IMR-90 (cell line): ENCODE results near the gene FOXO6. TPM values are rescaled to one million over a fixed set of nuclear protein-coding genes. Genes with fewer than 3 reads are reported as not detected.
"Not testable (repeated sequence)": the region's sequence is repeated elsewhere in the genome, so short reads cannot be mapped to it uniquely, and the experiment has no call there.

Experiments
- ATAC-seq: fragments of 200-7000 bp; cut with Tn5 transposase; 2 replicates; pipeline ENCODE4 v1.9.1; 2020; ENCODE audit warnings: low read depth, mild to moderate bottlenecking, moderate library complexity
- BruUV-seq: library from RNA; stranded (reverse); fragments of 400-500 nt; replicated peaks from 2 replicates; lab custom pipeline; 2021; lab: Mats Ljungman, UMichigan
- CTCF ChIA-PET: fragments of 300-600 bp; formaldehyde crosslinking; extraction: SDS; loops from one replicate; lab custom pipeline; 2021; ENCODE audit warnings: antibody characterized with exemption; lab: Yijun Ruan, JAX
- POLR2A ChIA-PET: fragments of 300-600 bp; sonication (Branson Sonifier 250); formaldehyde crosslinking; loops from one replicate; lab custom pipeline; 2022; ENCODE audit warnings: antibody characterized with exemption; ENCODE audit not compliant: unreplicated experiment; lab: Charles Lee
- DNase-seq: peaks from one replicate; pipeline ENCODE4 v3.0.0; 2013
- H2AFZ ChIP-seq: replicated peaks from 2 replicates; pipeline ENCODE3; 2013; ENCODE audit warnings: low read length, mild to moderate bottlenecking; ENCODE audit not compliant: poor library complexity
- H2AK5ac ChIP-seq: 2 replicates; pipeline ENCODE4 v1.6.1; 2013; ENCODE audit warnings: low read depth, low read length, inconsistent platforms
- H2AK9ac ChIP-seq: replicated peaks from 2 replicates; pipeline ENCODE3; 2013; ENCODE audit warnings: mild to moderate bottlenecking, low read depth, low read length, moderate library complexity; ENCODE audit not compliant: poor library complexity
- H2BK120ac ChIP-seq: 2 replicates; pipeline ENCODE4 v1.6.1; 2013; ENCODE audit warnings: low read depth, low read length, inconsistent platforms
- H2BK15ac ChIP-seq: 3 replicates; pipeline ENCODE4 v1.6.1; 2013; ENCODE audit warnings: low read depth, low read length, inconsistent platforms
- H2BK20ac ChIP-seq: 2 replicates; pipeline ENCODE4 v1.6.1; 2013; ENCODE audit warnings: low read depth, mild to moderate bottlenecking, inconsistent platforms, low read length, moderate library complexity
- H2BK5ac ChIP-seq: 2 replicates; pipeline ENCODE4 v1.6.1; 2013; ENCODE audit warnings: mild to moderate bottlenecking, low read depth, low read length, inconsistent platforms; ENCODE audit not compliant: poor library complexity, severe bottlenecking
- H3K14ac ChIP-seq: replicated peaks from 2 replicates; pipeline ENCODE4 v1.6.1; 2013; ENCODE audit warnings: low read depth, low read length, inconsistent platforms
- H3K18ac ChIP-seq: 2 replicates; pipeline ENCODE4 v1.6.1; 2013; ENCODE audit warnings: low read depth, low read length, control low read depth
- H3K23ac ChIP-seq: 2 replicates; pipeline ENCODE4 v1.6.1; 2013; ENCODE audit warnings: low read depth, low read length, inconsistent platforms
- H3K27ac ChIP-seq: 2 replicates; pipeline ENCODE4 v1.5.1; 2013; ENCODE audit warnings: mild to moderate bottlenecking, control low read depth, low read length; ENCODE audit not compliant: insufficient read depth
- H3K27me3 ChIP-seq: 2 replicates; pipeline ENCODE4 v1.6.1; 2013; ENCODE audit warnings: low read length; ENCODE audit not compliant: control insufficient read depth, insufficient read depth
- H3K36me3 ChIP-seq: 2 replicates; pipeline ENCODE4 v1.6.1; 2013; ENCODE audit warnings: low read length, mixed read lengths; ENCODE audit not compliant: control insufficient read depth, insufficient read depth
- H3K4ac ChIP-seq: 2 replicates; pipeline ENCODE4 v1.6.1; 2013; ENCODE audit warnings: low read depth, low read length, inconsistent platforms
- H3K4me1 ChIP-seq: 2 replicates; pipeline ENCODE4 v1.6.1; 2013; ENCODE audit warnings: low read length, mixed read lengths; ENCODE audit not compliant: control insufficient read depth, insufficient read depth
- H3K4me2 ChIP-seq: 2 replicates; pipeline ENCODE4 v1.6.1; 2013; ENCODE audit warnings: low read depth, mild to moderate bottlenecking, control low read depth, low read length, moderate library complexity
- H3K4me3 ChIP-seq: 2 replicates; pipeline ENCODE4 v1.5.1; 2013; ENCODE audit warnings: low read depth, mild to moderate bottlenecking, control low read depth, low read length, moderate library complexity; ENCODE audit not compliant: insufficient read depth
- H3K56ac ChIP-seq: 2 replicates; pipeline ENCODE4 v1.6.1; 2013; ENCODE audit warnings: low read length, inconsistent platforms; ENCODE audit not compliant: insufficient read depth; ENCODE audit errors: extremely low read depth
- H3K79me1 ChIP-seq, 2 experiments: 2 replicates each; pipeline ENCODE4 v1.6.1; 2013; ENCODE audit warnings: low read length in 2 of 2, inconsistent platforms in 1 of 2, low read depth in 1 of 2
- H3K9ac ChIP-seq: 2 replicates; pipeline ENCODE4 v1.6.1; 2013; ENCODE audit warnings: low read depth, low read length, control low read depth
- H3K9me1 ChIP-seq: 2 replicates; pipeline ENCODE4 v1.6.1; 2013; ENCODE audit warnings: low read length, inconsistent platforms; ENCODE audit not compliant: insufficient read depth
- H3K9me3 ChIP-seq: 2 replicates; pipeline ENCODE4 v1.6.1; 2013; ENCODE audit warnings: low read length; ENCODE audit not compliant: control insufficient read depth, insufficient read depth
- H4K20me1 ChIP-seq: 2 replicates; pipeline ENCODE4 v1.6.1; 2013; ENCODE audit warnings: low read length, inconsistent platforms; ENCODE audit not compliant: insufficient read depth
- H4K5ac ChIP-seq: 2 replicates; pipeline ENCODE4 v1.6.1; 2013; ENCODE audit warnings: mild to moderate bottlenecking, low read depth, low read length, control low read depth
- H4K8ac ChIP-seq, 2 experiments: 2 replicates each; pipeline ENCODE4 v1.6.1; 2013; ENCODE audit warnings: low read depth in 2 of 2, low read length in 2 of 2, control low read depth in 1 of 2, inconsistent platforms in 1 of 2
- H4K91ac ChIP-seq: 2 replicates; pipeline ENCODE4 v1.6.1; 2013; ENCODE audit warnings: low read depth, low read length, inconsistent platforms; ENCODE audit not compliant: insufficient read depth
- CTCF ChIP-seq: conservative IDR thresholded peaks from 2 replicates; pipeline ENCODE4 v1.5.1; 2012; ENCODE audit warnings: mild to moderate bottlenecking, low read depth, low read length, improper control_type of control experiment
- POLR2A ChIP-seq: IDR thresholded peaks from 2 replicates; pipeline ENCODE4 v1.6.1; 2012; ENCODE audit warnings: mild to moderate bottlenecking, low read depth, low read length
- RFX5 ChIP-seq: IDR thresholded peaks from 2 replicates; pipeline ENCODE4 v1.8.0; 2012; ENCODE audit warnings: low read depth, mild to moderate bottlenecking, low read length, moderate library complexity
- WGBS, 2 experiments: methylation state at CpG; one replicate each; pipeline versions ENCODE4 v1.1.5 to v1.1.7; 2013; ENCODE audit warnings: missing lambda C conversion rate in 2 of 2; ENCODE audit not compliant: insufficient read length in 1 of 2; ENCODE audit errors: extremely low coverage in 2 of 2; 5-methylcytosine and 5-hydroxymethylcytosine counted together
- dilution Hi-C: fragments of 300-500 bp; cut with HindIII; formaldehyde crosslinking; loops from one replicate; pipeline ENCODE4 v1.14.3; 2018; ENCODE audit warnings: low sequenced_read_pairs; ENCODE audit not compliant: unreplicated experiment
- in situ Hi-C: fragments of 300-500 bp; cut with MboI; formaldehyde crosslinking; loops from 3 replicates; pipeline ENCODE4 v1.14.3; 2019; ENCODE audit warnings: low sequenced_read_pairs, inconsistent platforms, mixed read lengths
- intact Hi-C: fragments of 100-400 bp; cut with micrococcal nuclease; formaldehyde crosslinking; loops from 2 replicates; pipeline ENCODE4 v1.10.0; 2022
- polyA plus RNA-seq, 3 experiments: library from polyadenylated mRNA; depleted of rRNA; stranded (reverse); fragments of >200 nt; gene quantifications; 2 replicates each; pipeline ENCODE4 v1.2.3, GENCODE V29; 2012; ENCODE audit warnings: low replicate concordance in 1 of 3
- total RNA-seq: library from RNA; depleted of rRNA; stranded (reverse); fragments of >200 nt; gene quantifications from 2 replicates; pipeline ENCODE4 v1.2.3, GENCODE V29; 2012

Gene FOXO6
- total and polyA plus RNA-seq, 2 of the 4 experiments (the other 2 are of a cell fraction): not detected

DNA sequence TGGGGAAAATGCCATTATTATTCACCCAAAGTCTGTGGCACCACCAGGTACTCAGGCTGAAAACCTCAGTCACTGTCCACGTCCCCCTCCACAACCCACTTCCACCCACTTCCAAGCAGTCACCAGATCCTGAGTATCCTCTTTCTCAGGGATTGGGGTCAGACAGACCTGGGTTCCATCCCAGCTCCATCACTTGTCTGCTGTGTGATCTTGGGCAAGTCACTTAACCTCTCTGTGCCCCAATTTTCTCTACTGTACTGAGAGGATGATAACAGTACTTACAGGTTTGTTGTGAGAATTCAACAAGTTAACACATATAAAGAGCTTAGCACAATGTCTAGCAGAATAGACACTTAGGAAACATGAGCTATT is 29.7 kb upstream of the FOXO6 start:
- Histone ChIP-seq H3K27me3 (peaks cover 21% of the 10 kb centered on the region), H3K9me1 (no peaks in the 10 kb centered on the region), H3K79me1 (no peaks in the 10 kb centered on the region), H3K4me1 (no peaks in the 10 kb centered on the region), H4K8ac (no peak overlapping the region), H2AK9ac (no peak overlapping the region), H3K9me3 (peaks cover 3% of the 10 kb centered on the region; the same call in 1 of the 2 replicates), H2AK5ac (no peak overlapping the region), H4K91ac (no peak overlapping the region), H3K36me3 (no peaks in the 10 kb centered on the region), H3K4me3 (no peak overlapping the region), H4K20me1 (no peaks in the 10 kb centered on the region), H2BK15ac (no peak overlapping the region), H3K14ac (no peak overlapping the region), H2BK120ac (no peak overlapping the region), H3K4me2 (no peak overlapping the region), H3K27ac (no peak overlapping the region), H3K18ac (no peak overlapping the region), H2AFZ (no peak overlapping the region), H4K5ac (no peak overlapping the region), H3K9ac (no peak overlapping the region), H2BK5ac (no peak overlapping the region), H3K56ac (no peak overlapping the region), H2BK20ac (no peak overlapping the region), H3K4ac (no peak overlapping the region), H3K23ac (no peak overlapping the region)
- POLR2A ChIA-PET: no interaction called here
- WGBS, 2 experiments: no CpG with 5 or more reads among the region's 1 CpG
- ATAC-seq: no peak
- no peak for TF ChIP-seq CTCF
- TF ChIP-seq POLR2A: no peak
- TF ChIP-seq RFX5: no peak
- CTCF ChIA-PET: interaction anchor here (0.7 to 1.1 kb wide), 2 partner anchors 10 to 26 kb away, joined by 3 read pairs; no protein-coding TSS in a partner anchor
- in situ Hi-C loops: no loop called here
- dilution Hi-C loops: no loop called here
- intact Hi-C loops: no loop called here
- BruUV-seq: no TSS peak
- DNase-seq: no peak

- H3K27ac ChIP-seq, H4K5ac ChIP-seq, CTCF ChIA-PET, H2BK5ac ChIP-seq, H2BK15ac ChIP-seq, H3K36me3 ChIP-seq, H3K9me1 ChIP-seq, H2BK20ac ChIP-seq, DNase-seq, H4K20me1 ChIP-seq, H3K9ac ChIP-seq, H4K91ac ChIP-seq, H3K56ac ChIP-seq, H2AK5ac ChIP-seq, H3K4me3 ChIP-seq, H4K8ac ChIP-seq, BruUV-seq, H3K9me3 ChIP-seq, H3K4me2 ChIP-seq, POLR2A ChIA-PET, dilution Hi-C loops, H2AFZ ChIP-seq, in situ Hi-C loops, H3K4ac ChIP-seq, H3K18ac ChIP-seq, H3K4me1 ChIP-seq, H2BK120ac ChIP-seq, H3K23ac ChIP-seq, H3K79me1 ChIP-seq, ATAC-seq, intact Hi-C loops, H3K14ac ChIP-seq, H2AK9ac ChIP-seq: not testable (repeated sequence)
- peaks cover 18% of the 10 kb centered on the region for H3K27me3 ChIP-seq
- WGBS, 2 experiments: no CpG with 5 or more reads among the region's 6 CpGs
These were observed 29.1 kb upstream of the FOXO6 start for GRCh38 chr1:41332161-41332560.
